Muscle layer of colon (tissue), 2 donors: ENCODE data around the gene SLC2A11.

Experiments used
- H3K27ac ChIP-seq: one replicate; pipeline ENCODE4 v1.7.0; 2013; ENCODE audit warnings: low read depth, mild to moderate bottlenecking, low read length, moderate library complexity
- H3K27me3 ChIP-seq, 2 donors: one replicate each; pipeline ENCODE4 v1.7.0; 2013; ENCODE audit warnings: low read length in 2 of 2, mild to moderate bottlenecking in 2 of 2; ENCODE audit not compliant: insufficient read depth in 2 of 2, control insufficient read depth in 1 of 2
- H3K36me3 ChIP-seq: one replicate; pipeline ENCODE4 v1.7.0; 2013; ENCODE audit warnings: mild to moderate bottlenecking, low read length; ENCODE audit not compliant: insufficient read depth
- H3K4me1 ChIP-seq: one replicate; pipeline ENCODE4 v1.7.0; 2013; ENCODE audit warnings: mild to moderate bottlenecking, low read length; ENCODE audit not compliant: insufficient read depth
- H3K4me3 ChIP-seq, 2 donors: one replicate each; pipeline ENCODE4 v1.7.0; 2013; ENCODE audit warnings: low read length in 2 of 2, low read depth in 1 of 2, mild to moderate bottlenecking in 1 of 2, moderate library complexity in 1 of 2
- H3K9ac ChIP-seq: one replicate; pipeline ENCODE4 v1.7.0; 2013; ENCODE audit warnings: low read length
- H3K9me3 ChIP-seq: one replicate; pipeline ENCODE4 v1.7.0; 2013; ENCODE audit warnings: mild to moderate bottlenecking, low read length
- donor health status: abdominal sarcoma.
- donor health status: Adenocarcinoma of cecum.

Gene SLC2A11

GRCh38 chr22:23834406-23834792, 23.3 kb upstream of the SLC2A11 start:
- Histone ChIP-seq H3K4me1 (peaks cover 6% of the 10 kb centered on the region), H3K4me3 (no peak overlapping the region), H3K9ac (no peak overlapping the region), H3K27me3 (peaks cover 0 to 4% of the 10 kb centered on the region in 2 donors), H3K27ac (no peak overlapping the region), H3K36me3 (peaks cover 27% of the 10 kb centered on the region), H3K9me3 (no peaks in the 10 kb centered on the region)

GRCh38 chr22:23834793-23835483, 22.7 kb upstream of the SLC2A11 start:
- peaks cover 11% of the 10 kb centered on the region for H3K4me1 ChIP-seq
- H3K9me3 ChIP-seq = no peaks in the 10 kb centered on the region
- H3K27ac ChIP-seq = no peak overlapping the region
- peaks cover 0 to 4% of the 10 kb centered on the region in 2 donors for H3K27me3 ChIP-seq
- H3K9ac ChIP-seq = no peak overlapping the region
- H3K4me3 ChIP-seq = no peak overlapping the region
- peaks cover 27% of the 10 kb centered on the region for H3K36me3 ChIP-seq

GRCh38 chr22:23835484-23836144, 22.1 kb upstream of the SLC2A11 start:
- Histone ChIP-seq H3K4me1 (peaks cover 11% of the 10 kb centered on the region), H3K4me3 (no peak overlapping the region), H3K36me3 (peaks cover 27% of the 10 kb centered on the region), H3K27me3 (peaks cover 0 to 4% of the 10 kb centered on the region in 2 donors), H3K9me3 (no peaks in the 10 kb centered on the region), H3K27ac (no peak overlapping the region), H3K9ac (no peak overlapping the region)

- H3K9ac ChIP-seq = no peak overlapping the region
- peaks cover 11% of the 10 kb centered on the region for H3K4me1 ChIP-seq
- no peak overlapping the region for H3K27ac ChIP-seq
- H3K4me3 ChIP-seq = no peak overlapping the region
- peaks cover 27% of the 10 kb centered on the region for H3K36me3 ChIP-seq
- H3K9me3 ChIP-seq = no peaks in the 10 kb centered on the region
- H3K27me3 ChIP-seq = peaks cover 0 to 4% of the 10 kb centered on the region in 2 donors
These were observed 21.4 kb upstream of the SLC2A11 start for GRCh38 chr22:23836281-23836680.

- Histone ChIP-seq H3K27me3 (peaks cover 0 to 4% of the 10 kb centered on the region in 2 donors), H3K4me3 (no peak overlapping the region), H3K9me3 (no peaks in the 10 kb centered on the region), H3K4me1 (peaks cover 11% of the 10 kb centered on the region), H3K27ac (no peak overlapping the region), H3K36me3 (peaks cover 23% of the 10 kb centered on the region), H3K9ac (no peak overlapping the region)
These were observed 20.8 kb upstream of the SLC2A11 start for GRCh38 chr22:23836692-23837495.

- Histone ChIP-seq H3K27me3 (peaks cover 0 to 4% of the 10 kb centered on the region in 2 donors), H3K27ac (no peak overlapping the region), H3K36me3 (peaks cover 20% of the 10 kb centered on the region), H3K4me3 (no peak overlapping the region), H3K9me3 (no peaks in the 10 kb centered on the region), H3K4me1 (peaks cover 11% of the 10 kb centered on the region), H3K9ac (no peak overlapping the region)
These were observed 20.2 kb upstream of the SLC2A11 start for GRCh38 chr22:23837496-23837859.

- no peak overlapping the region for H3K9ac ChIP-seq
These were observed 19.6 kb upstream of the SLC2A11 start for GRCh38 chr22:23837911-23838680.

GRCh38 chr22:23838681-23839468, 18.8 kb upstream of the SLC2A11 start, which contains the start of gene DERL3:
Gene DERL3, minus strand, starts transcription at chr22:23839006. Its CDS starts 19 bp downstream, at chr22:23838987.
- no peak within 1 kb of the TSS for H3K27ac ChIP-seq
- no peaks in the 10 kb centered on the region for H3K9me3 ChIP-seq
- H3K9ac ChIP-seq = no peak within 1 kb of the TSS
- peaks cover 0 to 4% of the 10 kb centered on the region in 2 donors for H3K27me3 ChIP-seq
- peaks cover 11% of the 10 kb centered on the region for H3K4me1 ChIP-seq
- H3K4me3 ChIP-seq = peak within 1 kb of the TSS; percentile 41 to 50
- H3K36me3 ChIP-seq = peaks cover 20% of the 10 kb centered on the region

More at GRCh38 chr22:23837911-23838680, 19.6 kb upstream of the SLC2A11 start:
- Histone ChIP-seq H3K4me1 (peaks cover 11% of the 10 kb centered on the region), H3K27ac (no peak overlapping the region), H3K9me3 (no peaks in the 10 kb centered on the region), H3K4me3 (peak overlapping the region in 1 of 2 donors; percentile 27), H3K27me3 (peaks cover 0 to 4% of the 10 kb centered on the region in 2 donors), H3K36me3 (peaks cover 20% of the 10 kb centered on the region)

GRCh38 chr22:23840026-23840425, 17.6 kb upstream of the SLC2A11 start:
- Histone ChIP-seq H3K4me1 (peaks cover 11% of the 10 kb centered on the region), H3K9ac (no peak overlapping the region), H3K9me3 (no peaks in the 10 kb centered on the region), H3K4me3 (no peak overlapping the region), H3K27me3 (peaks cover 0 to 4% of the 10 kb centered on the region in 2 donors), H3K36me3 (peaks cover 14% of the 10 kb centered on the region), H3K27ac (no peak overlapping the region)

- Histone ChIP-seq H3K4me3 (no peak overlapping the region), H3K27me3 (peaks cover 0 to 4% of the 10 kb centered on the region in 2 donors), H3K9ac (no peak overlapping the region), H3K36me3 (peaks cover 2% of the 10 kb centered on the region), H3K27ac (no peak overlapping the region), H3K4me1 (peaks cover 11% of the 10 kb centered on the region), H3K9me3 (no peaks in the 10 kb centered on the region)
These were observed 16.4 kb upstream of the SLC2A11 start for GRCh38 chr22:23841292-23841691.
